Activated T-helper 1 cell treated with Interleukin-2 at 50 U/mL for 16 hours (primary cell): Measurements from ENCODE around the gene SEMA3G.
A peak's percentile ranks its signal among the peaks of the same experiment; 100 is the strongest.

Experiments
- DNase-seq: peaks from one replicate; pipeline ENCODE4 v3.0.0-alpha.2; 2020; ENCODE audit warnings: low read depth

SEMA3G gene

DNA sequence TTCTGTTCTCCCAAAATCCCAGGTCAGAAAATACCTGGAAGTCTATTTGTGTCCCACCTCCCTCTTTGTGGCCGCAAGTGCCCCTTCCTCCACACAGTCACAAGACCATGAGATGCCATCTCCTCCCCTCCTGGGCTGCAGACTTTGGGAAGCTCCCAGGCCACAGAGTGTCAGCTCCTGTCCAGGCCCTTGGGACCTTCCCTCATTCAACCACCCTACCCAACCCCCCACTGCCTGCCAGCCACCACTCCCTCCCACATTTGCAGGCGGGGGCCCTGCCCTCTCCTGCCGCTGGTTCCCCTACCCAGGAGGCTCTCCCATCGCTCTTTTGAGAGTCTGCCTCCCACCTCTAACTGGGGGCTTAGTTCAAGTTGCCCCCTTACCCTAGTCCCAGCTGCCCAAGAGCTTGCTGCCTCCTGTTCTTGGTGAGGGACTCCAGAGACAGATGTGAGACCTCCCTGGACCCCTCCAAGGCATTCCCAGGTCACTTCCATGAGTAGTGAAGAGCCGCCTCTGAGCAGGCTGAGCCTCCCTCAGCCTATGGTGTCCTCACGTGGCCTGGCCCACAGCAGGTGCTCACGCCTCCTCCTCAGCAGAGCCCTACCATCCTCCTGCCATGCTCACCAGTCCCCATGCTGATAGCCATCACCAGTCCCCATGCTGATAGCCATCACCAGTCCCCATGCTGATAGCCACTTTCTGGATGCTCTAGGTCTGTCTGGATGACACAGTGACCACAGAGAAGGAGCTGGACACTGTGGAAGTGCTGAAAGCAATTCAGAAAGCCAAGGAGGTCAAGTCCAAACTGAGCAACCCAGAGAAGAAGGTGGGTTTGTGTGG, 34.4 kb upstream of the SEMA3G start:
- DNase-seq = no peak

- no peak for DNase-seq
Observed at GRCh38 chr3:52477796-52478095, 32.8 kb upstream of the SEMA3G start.

GRCh38 chr3:52477076-52477795, 32.3 kb upstream of the SEMA3G start:
- DNase-seq = no peak

DNA sequence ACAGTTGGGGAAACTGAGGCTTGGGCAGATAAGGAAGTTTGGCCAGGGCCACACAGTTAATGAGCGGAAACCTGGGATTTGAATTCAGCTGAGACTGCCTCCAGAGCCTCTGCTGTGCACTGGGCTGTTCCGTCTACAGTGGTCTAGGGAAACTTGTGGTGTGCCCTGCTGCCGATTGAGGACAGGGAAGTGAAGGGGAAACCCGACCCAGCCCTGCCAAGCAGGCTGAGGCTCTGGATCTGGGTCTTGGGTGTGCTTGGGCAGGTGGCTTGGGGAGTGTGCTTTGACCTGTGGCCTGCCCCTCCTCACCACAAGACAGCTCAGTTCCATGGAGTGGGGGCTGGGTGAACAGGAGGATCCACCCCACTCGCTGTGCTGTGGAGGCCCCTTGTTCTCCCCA, 28.1 kb upstream of the SEMA3G start:
- no peak for DNase-seq

GRCh38 chr3:52472239-52473000, 27.5 kb upstream of the SEMA3G start:
- DNase-seq = no peak

DNA sequence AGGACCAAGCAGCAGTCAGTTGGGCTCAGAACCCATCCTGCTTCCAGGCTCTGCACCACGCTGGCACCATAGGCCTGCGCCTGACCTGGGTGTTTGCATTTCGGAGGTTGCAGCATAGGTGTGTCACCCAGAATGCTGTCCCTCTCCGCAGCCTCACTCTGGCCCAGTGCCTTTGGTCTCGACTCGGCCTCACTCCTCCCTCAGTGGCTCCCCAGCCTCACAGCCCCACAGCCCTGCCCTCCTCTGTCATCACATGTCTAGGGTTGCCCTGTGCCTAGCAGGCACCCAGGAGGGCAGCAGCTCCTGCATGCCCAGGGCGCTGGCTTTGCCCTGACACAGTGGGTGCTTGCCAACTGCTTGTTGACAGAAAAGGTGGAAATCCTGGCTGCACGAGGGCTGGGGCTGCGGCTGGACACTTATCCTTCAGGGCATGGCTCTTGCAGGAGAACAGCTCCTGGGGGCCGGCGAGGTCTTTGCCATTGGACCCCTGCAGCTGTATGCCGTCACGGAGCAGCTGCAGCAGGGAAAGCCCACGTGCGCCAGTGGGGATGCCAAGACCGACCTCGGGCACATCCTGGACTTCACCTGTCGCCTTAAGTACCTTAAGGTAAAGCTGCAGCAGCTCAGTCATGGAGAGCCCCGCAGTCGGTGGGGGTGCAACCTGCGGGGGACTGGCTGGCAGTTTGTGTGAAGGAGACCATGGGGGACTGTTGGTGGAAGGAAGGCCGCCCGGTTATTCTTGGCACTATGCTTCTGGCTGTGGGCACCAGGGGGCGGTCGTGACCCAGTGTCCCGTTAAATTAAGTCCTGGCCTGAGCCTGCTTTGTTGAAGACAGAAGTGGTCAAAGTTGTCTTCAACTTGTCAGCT, 26.7 kb upstream of the SEMA3G start:
- no peak for DNase-seq

- no peak for DNase-seq
Observed at GRCh38 chr3:52470920-52471319, 26.0 kb upstream of the SEMA3G start.

GRCh38 chr3:52469001-52469400, 24.1 kb upstream of the SEMA3G start:
- DNase-seq = no peak

GRCh38 chr3:52468336-52468735, 23.4 kb upstream of the SEMA3G start:
- no peak for DNase-seq

DNA sequence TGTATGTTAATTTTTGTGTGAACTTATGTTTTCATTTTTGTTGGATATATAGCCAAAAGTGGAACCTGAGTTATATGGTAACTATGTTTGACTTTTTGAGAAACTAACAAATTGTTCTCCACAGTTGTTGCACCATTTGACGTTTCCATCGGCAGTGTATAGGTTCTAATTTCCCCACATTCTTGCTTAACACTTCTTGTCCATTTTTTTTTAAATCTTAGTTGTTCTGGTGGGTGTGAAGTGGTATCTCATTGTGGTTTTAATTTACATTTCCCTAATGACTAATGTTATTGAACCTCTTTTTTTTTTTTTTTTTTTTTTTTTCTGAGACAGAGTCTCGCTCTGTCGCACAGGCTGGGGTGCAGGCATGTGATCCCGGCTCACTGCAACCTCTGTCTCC, 18.5 kb upstream of the SEMA3G start:
- no peak for DNase-seq

DNA sequence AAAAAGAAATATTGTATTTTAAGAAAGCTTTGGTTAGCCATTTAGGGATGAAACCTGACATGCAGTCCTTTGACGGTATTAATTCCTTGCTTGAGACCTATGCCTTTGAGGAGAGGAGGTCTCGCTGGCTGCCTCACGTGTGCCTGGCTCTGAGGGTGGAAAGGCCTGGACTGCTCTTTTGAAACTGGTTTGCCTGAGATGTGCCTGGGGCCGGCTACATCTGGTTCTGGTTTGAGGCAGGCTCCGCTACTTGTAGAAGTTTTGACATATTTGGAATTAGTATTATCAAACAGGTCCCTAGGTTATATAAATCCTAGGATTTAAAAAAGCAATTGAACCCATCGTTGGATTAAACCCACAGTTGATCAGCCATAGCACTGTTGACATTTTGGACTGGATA, 17.0 kb upstream of the SEMA3G start:
- no peak for DNase-seq

DNA sequence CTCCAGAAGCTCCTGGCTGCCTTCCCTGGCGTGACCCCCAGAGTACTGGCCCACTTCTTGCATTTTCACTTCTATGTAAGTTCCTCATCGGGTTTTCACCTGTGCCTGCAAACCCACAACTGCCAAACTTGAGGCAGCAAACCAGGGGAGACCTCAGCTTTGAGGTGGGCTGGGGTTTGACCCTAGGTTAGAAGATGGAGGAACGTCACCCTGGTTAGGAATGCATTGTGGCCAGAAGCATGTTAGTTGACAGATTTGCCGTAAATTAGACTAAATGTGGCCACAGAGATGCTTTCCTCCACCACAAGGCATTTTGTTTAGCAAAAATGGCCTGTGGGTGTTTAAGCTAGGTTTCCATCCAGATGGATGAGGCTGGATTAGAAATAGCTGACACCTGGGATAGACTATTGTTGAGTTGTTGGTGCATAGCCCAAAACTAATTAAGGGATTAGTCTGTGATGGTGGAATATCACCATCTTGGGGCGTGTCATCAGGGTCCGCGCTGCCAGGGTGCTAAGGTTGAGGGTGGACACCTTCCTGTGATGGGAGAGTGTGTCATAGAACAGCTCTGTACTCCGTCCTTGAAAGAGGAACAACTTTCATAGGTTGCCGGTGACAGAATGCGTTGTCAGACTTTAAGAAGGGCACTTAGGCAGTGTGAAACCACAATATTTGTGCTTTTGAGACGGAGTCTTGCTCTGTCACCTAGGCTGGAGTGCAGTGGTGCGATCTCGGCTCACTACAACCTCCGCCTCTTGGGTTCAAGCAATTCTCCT, 14.1 kb upstream of the SEMA3G start:
- DNase-seq = no peak

- DNase-seq = no peak
Observed at GRCh38 chr3:52458031-52458760, 13.3 kb upstream of the SEMA3G start.

DNA sequence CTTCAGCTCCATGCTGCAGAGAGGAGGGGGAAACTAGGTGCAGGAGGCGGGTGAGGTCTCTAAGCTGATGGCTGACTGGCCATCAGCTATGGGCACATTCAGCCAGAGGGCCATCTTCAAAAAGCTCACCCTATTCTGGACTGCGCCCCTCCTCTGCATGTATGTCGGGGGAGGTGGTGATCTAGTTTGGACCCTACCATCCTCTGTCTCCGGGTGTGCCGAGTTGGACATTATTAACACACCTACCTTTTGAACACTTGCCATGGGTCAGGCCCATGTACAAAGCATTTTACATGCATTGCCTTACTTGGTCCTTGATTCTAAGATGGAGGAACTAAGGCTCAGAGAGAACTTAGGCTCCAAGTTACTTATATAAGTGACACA, 11.9 kb upstream of the SEMA3G start:
- no peak for DNase-seq

DNA sequence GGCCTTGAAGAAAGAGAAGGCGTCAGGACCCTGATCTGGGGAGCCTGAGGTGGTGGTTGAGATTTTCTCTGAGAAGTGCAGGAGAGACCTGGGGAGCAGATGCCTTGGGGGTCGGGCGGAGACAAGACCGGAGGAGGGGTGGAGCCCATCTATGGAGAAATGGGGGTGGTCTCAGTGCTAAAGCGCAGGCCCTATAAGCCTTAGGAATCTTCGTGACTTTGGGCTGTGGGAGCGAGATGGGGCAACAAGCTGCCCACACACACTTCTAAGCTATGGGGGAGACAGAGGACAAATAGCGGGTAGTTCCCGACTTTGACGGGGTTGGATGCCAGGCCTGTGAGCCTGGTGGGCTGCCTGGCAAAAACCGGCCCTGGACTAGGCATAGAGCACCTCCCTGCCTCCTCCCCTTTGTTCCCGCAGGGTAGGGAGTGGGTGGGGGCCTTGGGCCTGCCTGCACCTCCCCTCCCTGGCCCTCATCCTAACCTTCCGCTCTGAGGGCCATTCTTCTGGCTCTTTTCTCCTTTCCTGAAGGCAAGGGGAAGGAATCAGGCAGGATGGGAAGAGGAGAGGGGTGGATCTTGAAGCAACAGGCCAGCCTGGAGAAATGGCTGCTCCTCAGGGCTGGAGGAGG, 11.4 kb upstream of the SEMA3G start:
- DNase-seq = no peak

DNA sequence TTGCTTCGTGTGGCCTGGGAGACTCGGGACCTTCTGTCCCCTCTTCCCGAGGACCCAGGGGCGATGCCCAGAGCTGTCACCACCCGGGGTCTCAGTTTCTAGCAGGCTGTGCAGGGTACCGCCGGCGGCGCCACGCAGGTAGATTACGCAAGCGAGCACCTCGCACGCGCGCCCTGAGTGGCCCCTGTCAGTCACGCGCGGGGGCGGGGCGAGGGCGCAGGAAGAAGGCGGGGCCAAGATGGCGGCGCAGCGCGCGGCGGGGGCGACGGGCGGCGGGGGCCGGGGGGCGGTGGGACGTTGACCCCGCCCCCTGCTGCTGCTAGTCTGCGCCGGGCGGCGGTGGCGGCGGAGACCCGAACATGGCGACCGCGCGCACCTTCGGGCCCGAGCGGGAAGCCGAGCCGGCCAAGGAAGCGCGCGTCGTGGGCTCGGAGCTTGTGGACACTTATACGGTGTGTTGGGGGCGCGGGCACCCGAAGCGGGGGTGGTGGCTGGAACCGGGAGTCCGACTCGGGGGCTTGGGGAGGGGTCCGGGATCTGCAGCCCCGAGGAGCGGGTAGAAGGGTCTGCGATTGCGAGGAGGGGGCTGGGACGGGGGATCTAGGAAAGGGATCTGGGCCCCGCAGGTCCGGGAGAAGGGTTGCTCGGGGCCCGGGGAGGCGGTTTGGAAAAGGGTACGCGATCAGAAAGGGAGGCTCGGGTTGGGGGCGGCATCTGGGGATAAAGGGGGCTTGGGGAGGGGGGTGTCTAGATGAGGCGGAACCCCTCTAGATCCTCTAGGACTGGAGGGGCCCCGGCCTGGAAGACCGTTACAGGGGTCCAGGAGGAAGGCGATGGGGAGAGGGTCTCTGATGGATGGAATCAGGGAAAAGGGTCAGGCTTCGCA, 10.6 kb upstream of the SEMA3G start, which contains the start of gene NISCH:
Gene NISCH, plus strand, starts transcription at position 322 of the 886 bp plus-strand sequence. Its CDS starts 38 bp downstream, at position 360.
- peak; percentile 97 for DNase-seq

- no peak for DNase-seq
Observed at GRCh38 chr3:52454938-52455282, 10.0 kb upstream of the SEMA3G start.

- DNase-seq = no peak
Observed at GRCh38 chr3:52454250-52454937, 9.5 kb upstream of the SEMA3G start.
